Activated naive CD8-positive, alpha-beta T cell (primary cell): Measurements from ENCODE around the gene TADA1.
A peak's percentile ranks its signal among the peaks of the same experiment; 100 is the strongest.

ENCODE experiments used
- H3K27ac Mint-ChIP-seq: one replicate; pipeline ENCODE4 v1.8.0; 2021; ENCODE audit warnings: mixed read lengths
- H3K27me3 Mint-ChIP-seq: one replicate; pipeline ENCODE4 v1.8.0; 2021; ENCODE audit warnings: mixed read lengths
- H3K36me3 Mint-ChIP-seq: one replicate; pipeline ENCODE4 v1.8.0; 2021; ENCODE audit warnings: mixed read lengths
- H3K4me1 Mint-ChIP-seq: one replicate; pipeline ENCODE4 v1.8.0; 2021; ENCODE audit warnings: low read depth, mixed read lengths
- H3K4me3 Mint-ChIP-seq: one replicate; pipeline ENCODE4 v1.8.0; 2021; ENCODE audit warnings: mild to moderate bottlenecking, mixed read lengths
- H3K9me3 Mint-ChIP-seq: one replicate; pipeline ENCODE4 v1.8.0; 2021; ENCODE audit warnings: low read depth, mixed read lengths

TADA1 gene, protein sequence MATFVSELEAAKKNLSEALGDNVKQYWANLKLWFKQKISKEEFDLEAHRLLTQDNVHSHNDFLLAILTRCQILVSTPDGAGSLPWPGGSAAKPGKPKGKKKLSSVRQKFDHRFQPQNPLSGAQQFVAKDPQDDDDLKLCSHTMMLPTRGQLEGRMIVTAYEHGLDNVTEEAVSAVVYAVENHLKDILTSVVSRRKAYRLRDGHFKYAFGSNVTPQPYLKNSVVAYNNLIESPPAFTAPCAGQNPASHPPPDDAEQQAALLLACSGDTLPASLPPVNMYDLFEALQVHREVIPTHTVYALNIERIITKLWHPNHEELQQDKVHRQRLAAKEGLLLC

DNA sequence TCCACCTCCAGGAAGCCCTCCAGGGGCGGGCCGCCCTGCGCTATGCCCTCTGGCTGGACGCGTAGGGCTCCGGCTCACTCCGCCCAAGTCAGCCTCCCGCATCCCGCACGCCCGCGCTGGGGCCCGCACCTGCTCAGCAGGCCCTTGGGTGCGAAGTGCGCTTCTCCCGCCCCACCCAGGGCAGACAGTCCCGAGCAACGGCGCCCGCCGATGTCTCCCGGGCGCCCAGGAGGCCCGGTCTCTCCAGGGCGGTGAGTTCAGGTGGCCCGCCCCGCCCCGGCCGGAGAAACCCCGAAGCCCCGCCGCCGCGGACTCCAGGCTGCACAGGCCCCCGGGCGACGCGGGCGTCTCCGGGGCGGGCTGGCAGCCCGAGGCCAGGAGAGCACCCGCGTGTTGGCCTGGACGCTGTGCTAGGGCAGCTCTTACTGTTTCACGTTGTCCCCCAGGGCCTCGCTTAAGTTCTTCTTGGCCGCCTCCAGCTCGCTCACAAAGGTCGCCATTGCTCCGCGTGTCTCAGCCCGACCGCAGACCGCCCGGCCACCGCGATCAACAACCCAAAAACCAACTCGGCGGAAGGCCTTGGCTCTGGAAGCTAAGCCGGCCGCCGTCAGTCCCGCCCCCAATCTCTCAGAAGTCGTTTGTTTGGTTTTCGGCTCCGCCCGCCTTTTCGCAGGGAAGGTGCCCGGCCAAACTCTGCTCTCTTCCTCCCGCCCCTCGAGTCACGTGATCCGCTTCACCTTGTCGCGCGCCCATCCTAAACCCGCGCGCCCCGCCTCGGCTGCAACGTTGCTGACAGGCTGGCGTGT lies at the start of gene TADA1:
Gene TADA1, minus strand, starts transcription at position 531 of the 806 bp plus-strand sequence. Its CDS starts 31 bp downstream, at position 500.
- Mint-ChIP-seq H3K9me3 (no peaks in the 10 kb centered on the region), H3K27me3 (no peaks in the 10 kb centered on the region), H3K27ac (peak within 1 kb of the TSS; percentile 99), H3K4me1 (peaks cover 50% of the 10 kb centered on the region), H3K4me3 (peak within 1 kb of the TSS; percentile 98), H3K36me3 (peaks cover 4% of the 10 kb centered on the region)

DNA sequence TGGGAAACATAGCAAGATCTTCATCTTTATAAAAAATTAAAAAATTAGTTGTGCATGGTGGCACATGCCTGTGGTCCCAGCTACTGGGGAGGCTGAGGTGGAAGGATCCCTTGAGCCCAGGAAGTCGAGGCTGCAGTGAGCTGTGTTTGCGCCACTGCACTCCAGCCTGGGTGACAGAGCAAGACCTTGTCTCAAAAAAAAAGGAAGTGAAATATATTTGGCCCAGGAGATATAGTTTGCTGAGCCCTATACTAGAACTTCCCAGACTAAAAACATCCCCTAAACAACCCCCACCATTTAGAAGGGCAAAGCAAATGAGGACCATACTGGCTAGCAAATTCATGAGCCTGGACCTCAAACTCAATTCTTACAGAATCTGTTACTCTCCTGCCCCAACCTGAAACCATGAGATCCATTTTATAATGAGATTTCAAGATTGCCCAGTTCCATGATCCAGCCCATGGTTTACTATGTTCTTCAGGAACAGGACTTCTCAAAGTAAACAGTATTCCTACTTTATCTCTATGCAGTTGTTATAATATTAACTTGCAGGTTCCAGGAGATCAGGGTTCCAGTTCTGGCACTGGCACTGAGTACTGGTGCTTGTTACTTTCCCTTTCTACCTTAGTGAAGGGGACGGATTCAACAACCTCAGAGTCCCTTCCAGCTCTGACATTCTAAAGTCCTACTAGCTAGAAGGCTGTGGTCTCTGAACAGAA lies 48.9 kb upstream of the TADA1 start:
- Mint-ChIP-seq H3K36me3 (no peaks in the 10 kb centered on the region), H3K27ac (no peak overlapping the region), H3K27me3 (peaks cover 10% of the 10 kb centered on the region), H3K4me3 (no peak overlapping the region), H3K4me1 (peaks cover 1% of the 10 kb centered on the region), H3K9me3 (no peaks in the 10 kb centered on the region)

DNA sequence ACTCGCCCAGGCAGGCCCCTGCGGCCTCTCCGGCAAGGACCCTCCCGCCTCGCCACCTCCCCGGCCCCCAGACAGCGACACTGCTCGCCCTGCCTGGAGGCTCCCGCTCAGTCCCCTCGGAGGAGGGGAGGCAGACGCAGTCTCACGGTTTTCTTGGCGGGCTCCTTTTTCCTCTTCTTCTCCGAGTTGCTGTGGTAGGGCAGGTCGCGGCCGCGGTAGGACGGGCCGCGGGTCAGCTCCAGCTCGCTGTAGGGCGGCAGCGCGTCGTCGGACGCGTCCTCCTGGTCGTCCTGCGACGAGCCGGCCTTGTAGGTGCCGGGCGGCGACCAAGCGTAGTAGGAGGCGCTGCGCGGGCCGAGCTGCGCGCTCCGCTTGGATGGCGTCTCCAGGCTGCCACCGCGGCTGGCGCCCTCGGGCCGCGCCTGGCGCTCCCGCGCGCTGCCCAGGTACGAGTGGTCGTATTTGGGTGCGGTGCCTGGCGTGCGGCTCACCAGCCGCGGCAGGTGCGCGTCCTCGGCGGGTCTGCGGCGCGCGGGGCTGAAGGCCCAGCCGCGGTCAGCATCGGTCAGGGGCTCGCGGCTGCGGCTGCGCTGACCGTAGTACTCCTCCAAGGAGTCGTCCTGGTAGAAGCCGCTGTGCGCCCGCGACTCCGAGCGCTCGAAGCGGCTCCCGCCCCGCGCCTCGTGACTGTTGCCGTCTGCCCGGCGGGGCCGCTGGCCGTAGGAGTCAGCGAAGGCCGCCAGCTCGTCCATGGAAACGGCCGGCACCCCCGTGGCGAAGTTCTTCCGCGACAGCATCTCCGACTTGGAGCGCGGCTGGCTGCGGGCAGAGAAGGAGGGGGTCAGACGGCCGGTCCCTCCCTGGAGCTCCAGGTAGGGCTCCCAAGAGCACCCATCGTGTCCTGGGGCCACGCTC lies 44.8 kb upstream of the TADA1 start:
- Mint-ChIP-seq H3K27me3 (peaks cover 19% of the 10 kb centered on the region), H3K4me3 (peak overlapping the region; percentile 30), H3K4me1 (peaks cover 2% of the 10 kb centered on the region), H3K36me3 (no peaks in the 10 kb centered on the region), H3K27ac (no peak overlapping the region), H3K9me3 (no peaks in the 10 kb centered on the region)

DNA sequence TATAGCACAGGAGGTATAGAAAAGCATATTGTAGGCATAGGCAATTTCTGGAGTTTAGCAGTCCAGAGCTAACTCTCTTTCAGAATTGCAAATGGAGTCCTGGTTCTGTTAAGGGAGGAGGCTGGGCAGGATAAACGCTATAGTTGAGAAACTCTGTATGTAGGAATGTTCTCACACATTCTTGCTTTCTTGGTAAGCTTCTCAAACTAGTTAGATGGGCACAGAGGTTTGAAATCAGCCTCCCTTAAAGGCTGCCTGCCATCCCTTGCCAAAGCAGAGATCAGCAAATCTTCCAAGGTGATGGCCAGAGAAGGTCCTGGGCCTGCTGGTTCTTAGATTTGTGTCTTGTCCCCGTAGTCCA lies 42.9 kb upstream of the TADA1 start:
- Mint-ChIP-seq H3K27ac (no peak overlapping the region), H3K27me3 (peaks cover 19% of the 10 kb centered on the region), H3K4me1 (peaks cover 2% of the 10 kb centered on the region), H3K36me3 (no peaks in the 10 kb centered on the region), H3K4me3 (no peak overlapping the region), H3K9me3 (no peaks in the 10 kb centered on the region)

DNA sequence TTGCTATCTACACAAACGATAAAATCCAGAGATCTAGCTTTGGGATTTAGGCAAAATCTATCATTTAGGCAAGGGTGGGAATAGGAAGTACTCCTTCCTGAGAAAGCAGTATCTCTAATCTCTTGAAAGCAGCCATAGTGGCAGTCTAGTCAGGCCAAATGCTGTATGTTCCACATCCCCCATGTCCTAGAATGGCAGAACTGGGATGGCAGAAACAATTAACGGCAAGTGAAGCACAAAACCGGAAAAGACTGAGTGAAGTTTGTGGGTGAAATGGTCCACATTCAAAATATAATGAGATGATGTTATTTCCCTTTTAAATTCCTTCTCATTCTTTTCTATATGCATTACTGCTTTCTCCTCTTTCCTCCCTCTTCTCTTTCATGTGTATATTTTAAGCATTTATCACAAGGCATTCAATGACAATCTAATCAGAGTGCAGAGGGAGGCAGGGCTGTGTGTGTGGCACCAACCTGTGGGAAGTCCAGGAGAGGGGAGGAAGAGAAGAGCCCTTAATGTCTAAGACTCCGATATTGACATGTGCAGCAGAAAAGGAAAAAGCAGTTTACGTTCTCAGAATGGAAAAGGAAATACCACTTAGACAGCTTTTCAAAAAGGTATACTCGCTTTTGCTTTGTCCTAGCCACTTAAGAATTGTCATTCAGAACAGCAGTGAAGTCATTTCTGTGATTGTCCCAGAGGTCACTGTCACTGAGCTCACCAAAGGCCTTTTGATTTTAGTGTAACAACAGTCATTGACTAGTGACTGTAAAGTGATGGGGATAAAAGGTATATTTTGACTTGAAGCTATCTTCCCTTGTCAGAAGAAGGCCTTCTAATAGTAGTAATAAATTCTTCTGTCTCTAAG lies 42.3 kb upstream of the TADA1 start:
- no peaks in the 10 kb centered on the region for H3K9me3 Mint-ChIP-seq
- no peaks in the 10 kb centered on the region for H3K36me3 Mint-ChIP-seq
- H3K4me3 Mint-ChIP-seq, result no peak overlapping the region
- H3K4me1 Mint-ChIP-seq, result peaks cover 2% of the 10 kb centered on the region
- peaks cover 19% of the 10 kb centered on the region for H3K27me3 Mint-ChIP-seq
- no peak overlapping the region for H3K27ac Mint-ChIP-seq

DNA sequence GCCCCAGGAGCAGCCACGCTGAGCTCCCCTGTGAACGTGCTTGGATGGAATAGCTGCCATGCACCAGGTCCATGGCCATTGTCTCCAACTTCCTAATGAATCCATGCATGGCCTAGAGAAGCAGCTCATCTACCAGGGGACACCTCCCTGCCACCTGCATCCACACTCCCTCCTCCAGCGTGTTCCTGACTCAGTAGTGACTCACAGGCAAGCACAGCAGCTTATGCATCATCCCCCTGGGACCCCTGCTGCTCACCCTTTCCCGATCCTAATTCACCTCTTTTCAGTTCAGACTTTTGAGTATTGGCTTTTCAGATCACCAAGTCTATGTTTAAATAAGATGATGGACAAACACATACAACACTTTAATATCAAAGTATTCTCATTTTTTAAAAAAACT lies 39.9 kb upstream of the TADA1 start:
- no peak overlapping the region for H3K27ac Mint-ChIP-seq
- H3K4me3 Mint-ChIP-seq, result no peak overlapping the region

DNA sequence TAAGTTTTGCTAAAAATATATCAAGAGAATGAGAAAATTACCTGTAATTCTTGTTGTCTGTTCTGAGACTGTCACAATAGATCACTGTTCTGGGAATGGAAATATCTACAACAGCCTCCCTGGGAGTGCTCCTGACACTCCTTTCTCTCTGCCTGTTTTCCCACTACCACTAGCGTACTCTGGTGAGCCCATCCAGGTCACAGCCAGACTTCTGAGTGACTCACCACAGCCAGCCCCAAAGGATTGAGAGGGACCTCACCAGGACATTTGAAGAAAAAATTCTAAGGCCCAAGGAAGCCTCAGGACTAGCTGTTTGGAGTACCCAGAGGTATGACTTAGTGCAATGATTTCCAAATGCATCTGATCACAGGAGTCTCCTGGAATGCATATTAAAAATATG lies 39.0 kb upstream of the TADA1 start:
- Mint-ChIP-seq H3K36me3 (no peaks in the 10 kb centered on the region), H3K4me1 (peaks cover 8% of the 10 kb centered on the region), H3K4me3 (no peak overlapping the region), H3K27ac (no peak overlapping the region), H3K9me3 (no peaks in the 10 kb centered on the region), H3K27me3 (peaks cover 9% of the 10 kb centered on the region)

More for the DNA sequence above, 39.9 kb upstream of the TADA1 start:
- Mint-ChIP-seq H3K4me1 (peaks cover 3% of the 10 kb centered on the region), H3K27me3 (peaks cover 10% of the 10 kb centered on the region), H3K36me3 (no peaks in the 10 kb centered on the region), H3K9me3 (no peaks in the 10 kb centered on the region)

DNA sequence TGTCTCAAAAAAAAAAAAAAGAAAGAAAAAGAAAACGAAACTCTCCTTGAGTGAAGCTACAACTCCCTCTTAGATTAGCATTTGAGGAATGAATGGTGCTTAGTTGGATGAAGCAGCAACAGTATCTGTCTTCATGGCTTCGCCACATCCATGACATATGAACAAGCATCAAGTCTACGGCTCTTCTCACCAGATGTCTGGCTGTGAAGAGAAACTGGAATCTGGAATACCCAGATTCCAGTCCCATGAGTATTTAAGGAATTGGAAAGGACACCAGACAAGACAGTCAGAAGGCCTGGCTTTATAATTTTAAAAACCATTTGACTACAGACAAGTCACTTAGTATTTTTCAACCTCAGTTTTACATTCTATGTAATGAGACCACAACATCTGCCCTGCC lies 38.0 kb upstream of the TADA1 start:
- Mint-ChIP-seq H3K27ac (no peak overlapping the region), H3K36me3 (no peaks in the 10 kb centered on the region), H3K4me3 (no peak overlapping the region), H3K27me3 (no peaks in the 10 kb centered on the region), H3K9me3 (no peaks in the 10 kb centered on the region), H3K4me1 (peaks cover 6% of the 10 kb centered on the region)

DNA sequence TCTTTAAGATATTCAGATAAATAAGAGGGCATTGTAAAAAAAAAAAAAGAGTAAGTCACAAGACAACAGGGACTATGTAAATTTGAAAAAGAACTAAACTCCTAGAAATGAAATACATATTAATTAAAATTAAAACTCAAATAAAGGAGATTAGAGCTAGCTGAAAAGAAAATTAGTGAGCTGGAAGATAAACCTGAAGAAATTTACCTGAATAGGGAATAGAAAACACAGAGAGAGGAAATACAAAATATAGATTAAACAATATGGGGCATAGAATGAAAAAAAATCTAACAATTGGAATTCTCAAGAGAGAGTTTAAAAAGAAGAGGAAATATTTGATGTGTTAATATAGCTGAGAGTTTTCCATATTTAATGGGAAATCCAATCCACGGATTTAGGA lies 35.6 kb upstream of the TADA1 start:
- H3K9me3 Mint-ChIP-seq, result no peaks in the 10 kb centered on the region
- peaks cover 6% of the 10 kb centered on the region for H3K4me1 Mint-ChIP-seq
- H3K4me3 Mint-ChIP-seq, result no peak overlapping the region
- no peak overlapping the region for H3K27ac Mint-ChIP-seq
- H3K27me3 Mint-ChIP-seq, result no peaks in the 10 kb centered on the region
- no peaks in the 10 kb centered on the region for H3K36me3 Mint-ChIP-seq

DNA sequence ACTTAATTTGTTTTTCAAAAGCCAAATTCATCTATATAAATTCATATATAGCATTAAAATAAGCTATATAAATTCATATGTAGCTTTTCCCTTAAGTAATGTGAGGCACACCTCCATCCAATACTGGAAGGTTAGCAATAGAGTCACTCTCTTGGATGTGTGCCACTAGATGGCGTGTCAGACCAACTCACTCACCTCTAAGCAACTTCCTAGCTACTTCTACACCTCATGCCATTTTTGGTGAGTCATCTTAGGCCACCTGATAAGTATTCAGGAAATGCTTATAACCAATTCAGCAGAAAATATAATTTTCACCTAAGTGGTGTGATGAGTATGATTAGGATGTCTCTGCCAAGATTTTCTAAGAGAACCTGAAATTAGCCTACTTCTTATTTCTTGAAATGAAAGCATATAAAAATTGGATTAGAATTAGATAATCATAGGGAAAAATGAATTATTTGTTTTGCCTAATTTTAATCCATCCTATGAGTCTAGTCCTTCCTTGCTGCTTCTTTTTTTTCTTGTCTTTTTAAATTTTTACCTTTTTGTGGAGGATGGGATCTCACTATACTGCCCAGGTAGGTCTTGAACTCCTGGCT lies 34.4 kb upstream of the TADA1 start:
- Mint-ChIP-seq H3K27me3 (peaks cover 1% of the 10 kb centered on the region), H3K36me3 (no peaks in the 10 kb centered on the region), H3K4me1 (peaks cover 6% of the 10 kb centered on the region), H3K4me3 (no peak overlapping the region), H3K9me3 (no peaks in the 10 kb centered on the region), H3K27ac (no peak overlapping the region)

DNA sequence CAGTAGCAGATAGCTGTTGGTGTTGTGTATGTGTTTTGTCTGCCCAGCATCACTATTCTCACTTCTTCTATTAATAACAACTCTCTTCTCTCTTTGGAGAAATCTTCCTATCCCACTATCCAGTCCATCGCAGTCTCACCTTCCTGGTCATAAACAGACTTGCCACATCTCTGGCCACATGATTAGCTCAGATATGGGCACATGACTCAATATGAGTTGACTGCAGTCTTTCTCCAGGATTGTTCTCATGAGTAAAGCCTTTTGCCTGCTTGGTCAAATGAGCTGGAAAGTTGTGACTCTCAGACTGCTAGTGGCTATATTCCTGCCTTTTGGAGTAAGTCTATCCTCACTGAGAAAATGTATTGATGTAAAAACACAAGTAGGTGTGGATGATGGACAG lies 32.9 kb upstream of the TADA1 start:
- H3K4me3 Mint-ChIP-seq, result no peak overlapping the region

DNA sequence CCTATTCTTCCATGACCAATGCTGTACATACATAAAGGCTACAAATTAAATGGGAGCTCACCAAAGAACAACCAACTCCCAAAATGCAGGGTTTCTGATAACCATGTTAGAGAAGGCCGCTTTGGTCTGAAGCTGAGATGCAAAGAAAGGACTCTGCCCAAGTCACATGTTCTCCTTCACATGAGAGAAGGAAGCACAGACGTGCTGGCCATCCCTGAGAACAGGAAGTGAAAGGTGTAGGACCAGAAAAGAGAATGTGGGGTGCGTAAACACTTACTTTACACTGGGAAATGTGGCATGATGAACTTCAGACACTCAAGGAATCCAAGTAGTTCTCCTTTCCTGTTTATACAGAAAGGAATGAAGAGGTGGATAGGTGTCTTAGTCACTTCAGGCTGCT lies 31.7 kb upstream of the TADA1 start:
- H3K27ac Mint-ChIP-seq, result no peak overlapping the region
- H3K27me3 Mint-ChIP-seq, result peaks cover 1% of the 10 kb centered on the region
- H3K4me3 Mint-ChIP-seq, result no peak overlapping the region
- peaks cover 6% of the 10 kb centered on the region for H3K4me1 Mint-ChIP-seq
- H3K9me3 Mint-ChIP-seq, result no peaks in the 10 kb centered on the region
- H3K36me3 Mint-ChIP-seq, result no peaks in the 10 kb centered on the region

More for the DNA sequence above, 32.9 kb upstream of the TADA1 start:
- Mint-ChIP-seq H3K9me3 (no peaks in the 10 kb centered on the region), H3K27me3 (peaks cover 1% of the 10 kb centered on the region), H3K4me1 (peaks cover 6% of the 10 kb centered on the region), H3K27ac (no peak overlapping the region), H3K36me3 (no peaks in the 10 kb centered on the region)

DNA sequence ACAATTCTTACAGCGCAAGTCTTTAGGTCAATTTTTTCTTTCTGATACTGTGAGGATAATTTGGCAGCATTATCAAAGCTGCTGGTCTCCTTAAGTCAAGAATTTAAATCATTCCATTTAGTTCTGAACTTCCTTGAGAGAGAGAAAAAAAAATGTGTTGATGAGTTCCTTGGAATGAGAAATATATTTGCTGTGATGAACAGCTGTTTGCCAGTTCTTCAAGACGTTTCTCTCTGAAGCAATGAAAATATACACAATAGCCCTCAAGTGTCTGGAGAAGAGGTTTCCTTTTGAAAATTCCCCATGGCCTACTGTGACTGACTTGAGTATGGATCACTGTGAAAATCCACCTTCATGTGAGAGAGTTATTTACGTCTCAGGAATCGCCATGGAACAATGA lies 31.0 kb upstream of the TADA1 start:
- Mint-ChIP-seq H3K4me3 (no peak overlapping the region), H3K27me3 (peaks cover 1% of the 10 kb centered on the region), H3K36me3 (no peaks in the 10 kb centered on the region), H3K4me1 (peaks cover 6% of the 10 kb centered on the region), H3K27ac (no peak overlapping the region), H3K9me3 (no peaks in the 10 kb centered on the region)
